ENCODE data around the gene SHC3. TPM values are rescaled to one million over a fixed set of nuclear protein-coding genes. Genes with fewer than 3 reads are reported as not detected.
A peak's percentile ranks its signal among the peaks of the same experiment; 100 is the strongest.

Gene SHC3
- total RNA-seq, 1 donor from 2014 or later, result 17.7 TPM

DNA sequence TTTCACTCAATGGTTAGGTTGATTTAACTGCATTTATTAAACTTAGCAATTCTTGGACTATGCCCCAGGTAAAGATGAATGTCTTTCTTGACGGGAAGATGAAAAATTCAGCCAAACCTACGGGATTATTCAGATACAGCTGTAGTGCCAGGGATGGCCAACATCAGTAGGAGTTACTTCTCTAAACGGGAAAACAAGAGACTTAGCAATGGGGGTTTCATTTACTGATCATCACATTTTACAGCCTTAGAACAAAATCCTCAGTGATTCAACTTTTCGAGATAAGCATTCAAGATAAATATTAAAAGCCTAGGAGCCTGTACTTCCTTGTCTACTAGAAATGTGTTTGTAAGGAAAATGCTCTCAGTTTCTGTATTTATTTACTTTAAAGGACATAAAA lies 141.3 kb downstream of the SHC3 start:
- no peak for DNase-seq (ENCODE audit: low read depth, low spot score)
- H3K4me3 Mint-ChIP-seq, result no peak overlapping the region
- H3K4me1 Mint-ChIP-seq, result no peaks in the 10 kb centered on the region
- H3K9me3 Mint-ChIP-seq, result peaks cover 3% of the 10 kb centered on the region
- TF ChIP-seq, protein P1, sequence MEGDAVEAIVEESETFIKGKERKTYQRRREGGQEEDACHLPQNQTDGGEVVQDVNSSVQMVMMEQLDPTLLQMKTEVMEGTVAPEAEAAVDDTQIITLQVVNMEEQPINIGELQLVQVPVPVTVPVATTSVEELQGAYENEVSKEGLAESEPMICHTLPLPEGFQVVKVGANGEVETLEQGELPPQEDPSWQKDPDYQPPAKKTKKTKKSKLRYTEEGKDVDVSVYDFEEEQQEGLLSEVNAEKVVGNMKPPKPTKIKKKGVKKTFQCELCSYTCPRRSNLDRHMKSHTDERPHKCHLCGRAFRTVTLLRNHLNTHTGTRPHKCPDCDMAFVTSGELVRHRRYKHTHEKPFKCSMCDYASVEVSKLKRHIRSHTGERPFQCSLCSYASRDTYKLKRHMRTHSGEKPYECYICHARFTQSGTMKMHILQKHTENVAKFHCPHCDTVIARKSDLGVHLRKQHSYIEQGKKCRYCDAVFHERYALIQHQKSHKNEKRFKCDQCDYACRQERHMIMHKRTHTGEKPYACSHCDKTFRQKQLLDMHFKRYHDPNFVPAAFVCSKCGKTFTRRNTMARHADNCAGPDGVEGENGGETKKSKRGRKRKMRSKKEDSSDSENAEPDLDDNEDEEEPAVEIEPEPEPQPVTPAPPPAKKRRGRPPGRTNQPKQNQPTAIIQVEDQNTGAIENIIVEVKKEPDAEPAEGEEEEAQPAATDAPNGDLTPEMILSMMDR (conservative IDR thresholded peaks at IDR 0.05), result no peak
- peak overlapping the region; percentile 64 for H3K27ac Mint-ChIP-seq (ENCODE audit: unreplicated experiment)
- H3K27me3 Mint-ChIP-seq (ENCODE audit: low read depth), result no peaks in the 10 kb centered on the region
- peaks cover 30% of the 10 kb centered on the region for H3K36me3 Mint-ChIP-seq (ENCODE audit: low read depth)

DNA sequence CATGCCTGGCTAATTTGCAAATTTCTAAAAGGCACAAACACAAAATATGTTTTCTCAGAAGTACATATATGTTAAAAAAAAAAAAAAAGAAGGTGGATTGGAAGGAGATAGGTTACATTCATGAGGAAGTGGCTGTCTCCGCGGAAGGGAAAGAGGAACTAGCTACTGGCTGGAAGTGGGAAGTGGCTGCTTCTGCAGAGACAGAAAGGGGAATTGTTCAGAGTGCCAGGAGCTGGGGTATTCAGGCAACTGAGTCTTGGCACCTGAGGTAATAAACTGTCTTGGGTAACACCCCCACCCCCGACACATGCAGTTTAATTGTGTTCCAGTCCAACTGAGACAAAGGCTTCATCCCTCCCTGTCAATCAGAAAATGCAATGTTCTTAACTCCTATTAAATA lies 141.7 kb downstream of the SHC3 start:
- TF ChIP-seq, protein P1 (conservative IDR thresholded peaks at IDR 0.05), result no peak
- no peak overlapping the region for H3K4me3 Mint-ChIP-seq
- peaks cover 3% of the 10 kb centered on the region for H3K9me3 Mint-ChIP-seq
- DNase-seq (ENCODE audit: low read depth, low spot score), result no peak
- H3K4me1 Mint-ChIP-seq, result no peaks in the 10 kb centered on the region
- H3K27me3 Mint-ChIP-seq (ENCODE audit: low read depth), result no peaks in the 10 kb centered on the region
- no peak overlapping the region for H3K27ac Mint-ChIP-seq (ENCODE audit: unreplicated experiment)
- peaks cover 35% of the 10 kb centered on the region for H3K36me3 Mint-ChIP-seq (ENCODE audit: low read depth)

DNA sequence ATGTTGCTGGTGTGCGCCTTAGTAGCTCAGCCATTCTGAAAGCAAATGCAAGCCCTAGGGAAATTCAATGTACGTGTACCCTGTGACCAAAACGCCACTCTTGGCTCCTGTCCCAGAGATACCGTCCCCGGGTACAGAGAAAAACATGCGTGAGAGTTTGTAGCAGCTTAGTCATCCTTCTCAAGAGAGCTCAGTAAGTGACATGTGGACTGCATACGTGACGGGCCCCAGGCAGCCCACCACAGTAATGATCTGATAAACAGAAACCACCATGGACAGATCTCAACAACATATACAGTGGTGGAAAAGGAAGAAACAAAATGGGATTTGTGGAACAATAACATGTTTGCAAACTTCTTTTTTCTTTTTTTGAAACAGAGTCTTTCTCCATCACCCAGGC lies 142.2 kb downstream of the SHC3 start:
- TF ChIP-seq, protein P1 (conservative IDR thresholded peaks at IDR 0.05), result no peak
- H3K9me3 Mint-ChIP-seq, result peaks cover 6% of the 10 kb centered on the region
- peaks cover 40% of the 10 kb centered on the region for H3K36me3 Mint-ChIP-seq (ENCODE audit: low read depth)

DNA sequence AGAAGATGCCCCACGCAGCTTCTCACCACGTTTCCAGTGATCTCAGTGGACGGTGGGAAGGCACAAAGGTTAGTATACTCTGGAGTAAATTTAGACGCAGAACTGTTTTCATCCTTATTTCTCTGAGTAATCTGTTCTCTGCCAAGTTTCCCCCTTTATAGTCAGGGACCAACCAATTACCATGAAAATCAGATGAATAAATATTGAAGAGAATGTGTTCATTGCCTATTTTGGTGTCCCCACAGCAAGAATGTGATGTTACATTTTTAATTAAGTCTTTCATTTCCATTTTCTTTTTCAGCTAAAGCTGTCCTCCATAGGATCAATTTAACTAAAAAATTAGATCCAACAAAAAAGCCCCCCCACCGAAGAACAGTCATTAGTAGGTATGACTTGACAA lies 146.0 kb downstream of the SHC3 start:
- Mint-ChIP-seq H3K9me3 (peaks cover 17% of the 10 kb centered on the region), H3K36me3 (ENCODE audit: low read depth) (peaks cover 59% of the 10 kb centered on the region), H3K27ac (ENCODE audit: unreplicated experiment) (no peak overlapping the region), H3K4me1 (no peaks in the 10 kb centered on the region), H3K4me3 (no peak overlapping the region), H3K27me3 (ENCODE audit: low read depth) (no peaks in the 10 kb centered on the region)
- TF ChIP-seq, protein P1 (conservative IDR thresholded peaks at IDR 0.05), result no peak
- DNase-seq (ENCODE audit: low read depth, low spot score), result no peak

More for the DNA sequence above, 142.2 kb downstream of the SHC3 start:
- Mint-ChIP-seq H3K27ac (ENCODE audit: unreplicated experiment) (no peak overlapping the region), H3K4me3 (no peak overlapping the region), H3K4me1 (no peaks in the 10 kb centered on the region), H3K27me3 (ENCODE audit: low read depth) (no peaks in the 10 kb centered on the region)
- no peak for DNase-seq (ENCODE audit: low read depth, low spot score)

DNA sequence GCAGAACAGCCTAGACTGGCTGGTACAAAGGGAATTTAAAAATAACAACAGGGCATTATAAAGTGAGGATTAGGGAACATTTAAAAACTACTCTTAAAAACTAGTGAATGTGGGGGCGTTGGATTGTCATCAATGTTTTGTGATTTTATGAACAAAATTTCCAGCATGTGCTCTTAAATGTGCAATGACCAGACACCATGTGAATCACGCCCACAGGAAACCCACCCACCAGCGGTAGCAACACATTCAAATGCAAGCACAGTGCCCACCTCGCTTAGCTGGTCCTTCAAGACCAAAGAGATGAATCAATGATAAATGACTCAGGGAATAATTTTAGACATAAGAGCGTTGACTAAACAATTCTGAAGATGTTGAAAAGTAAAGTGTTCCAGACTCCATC lies 146.4 kb downstream of the SHC3 start:
- no peak for DNase-seq (ENCODE audit: low read depth, low spot score)
- Mint-ChIP-seq H3K4me1 (no peaks in the 10 kb centered on the region), H3K36me3 (ENCODE audit: low read depth) (peaks cover 57% of the 10 kb centered on the region), H3K27me3 (ENCODE audit: low read depth) (no peaks in the 10 kb centered on the region), H3K27ac (ENCODE audit: unreplicated experiment) (peak overlapping the region; percentile 84), H3K4me3 (no peak overlapping the region), H3K9me3 (peaks cover 17% of the 10 kb centered on the region)
- TF ChIP-seq, protein P1 (conservative IDR thresholded peaks at IDR 0.05), result no peak

DNA sequence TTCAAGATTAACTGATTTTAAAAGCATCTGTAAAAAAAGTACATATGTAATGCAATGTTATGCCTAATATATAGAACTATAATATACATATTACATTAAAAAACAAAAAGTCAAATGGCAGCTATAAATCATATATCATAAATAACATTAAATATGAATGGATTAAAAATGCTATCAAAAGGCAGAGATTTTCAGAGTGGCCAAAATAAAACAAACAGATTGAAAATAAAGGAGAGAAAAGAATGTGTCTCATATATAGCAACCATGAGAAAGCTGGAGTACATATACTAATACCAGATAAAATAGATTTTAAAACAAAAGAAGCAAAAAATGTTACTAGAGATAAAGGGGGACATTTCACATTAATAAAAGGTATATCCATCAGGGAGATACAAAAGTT lies 148.8 kb downstream of the SHC3 start:
- Mint-ChIP-seq H3K4me1 (no peaks in the 10 kb centered on the region), H3K27ac (ENCODE audit: unreplicated experiment) (no peak overlapping the region), H3K9me3 (peaks cover 17% of the 10 kb centered on the region), H3K4me3 (no peak overlapping the region), H3K36me3 (ENCODE audit: low read depth) (peaks cover 50% of the 10 kb centered on the region), H3K27me3 (ENCODE audit: low read depth) (no peaks in the 10 kb centered on the region)
- TF ChIP-seq, protein P1 (conservative IDR thresholded peaks at IDR 0.05), result no peak
- no peak for DNase-seq (ENCODE audit: low read depth, low spot score)

All from neural crest cell (in vitro differentiated cells).